Measurements from ENCODE around the gene PP2D1. TPM values are rescaled to one million over a fixed set of nuclear protein-coding genes. Genes with fewer than 3 reads are reported as not detected.

Gene PP2D1
- total RNA-seq, 1 experiment from 2014 or later, result not detected

GRCh38 chr3:19967812-19968211, 44.3 kb downstream of the PP2D1 start:
- H3K9me3 ChIP-seq (ENCODE audit: control insufficient read depth in 1 of 2, insufficient read depth in 1 of 2, low read depth in 1 of 2, low read length in 2 of 2), result no peaks in the 10 kb centered on the region
- H3K9me2 ChIP-seq (ENCODE audit: insufficient read depth), result no peaks in the 10 kb centered on the region
- peaks cover 97% of the 10 kb centered on the region for H3K79me2 ChIP-seq (ENCODE audit: insufficient read depth, low read length)
- BruUV-seq (replicated peaks), result no TSS peak
- DNase-seq (ENCODE audit: low read depth, low spot score) (no peak), ATAC-seq (no peak)
- H3K27ac ChIP-seq (ENCODE audit: low read depth, low read length), result no peak overlapping the region
- no peak overlapping the region for H3K4me3 ChIP-seq (replicated peaks in 1 of 2; ENCODE audit: low read depth in 1 of 2, low read length in 2 of 2)
- intact Hi-C loops (cut with micrococcal nuclease), result no loop called here
- H4K20me1 ChIP-seq (ENCODE audit: insufficient read depth), result 0 out of 2 replicates have a peak, but pooled peaks cover 4% of the 10 kb centered on the region
- RAD21 ChIA-PET (ENCODE audit: low non-redundant PET in 1 of 2, low total read pairs in 2 of 2, uncharacterized antibody in 2 of 2, unreplicated experiment in 2 of 2), result no interaction called here
- no peaks in the 10 kb centered on the region for H3K4me1 ChIP-seq (ENCODE audit: control insufficient read depth in 1 of 2, insufficient read depth in 2 of 2, low read length in 2 of 2)
- POLR2A ChIA-PET, result no interaction called here
- CTCF ChIA-PET, result no interaction called here
- no peaks in the 10 kb centered on the region for H3K36me3 ChIP-seq (ENCODE audit: control insufficient read depth in 1 of 2, insufficient read depth in 2 of 2, low read length in 2 of 2)
- no peak overlapping the region for H3K4me2 ChIP-seq (ENCODE audit: low read length)
- TF ChIP-seq CTCF (IDR thresholded peaks at IDR 0.05 in 2 of 3, conservative IDR thresholded peaks at IDR 0.05 in 1 of 3; ENCODE audit: borderline replicate concordance in 1 of 3, insufficient read depth in 1 of 3, low read depth in 2 of 3, low read length in 2 of 3), result no peak
- TF ChIP-seq ELF1 (IDR thresholded peaks at IDR 0.05; ENCODE audit: borderline replicate concordance, low read depth), result no peak
- no peak for TF ChIP-seq EGR1 (IDR thresholded peaks at IDR 0.05; ENCODE audit: low read depth)
- TF ChIP-seq, protein P1, sequence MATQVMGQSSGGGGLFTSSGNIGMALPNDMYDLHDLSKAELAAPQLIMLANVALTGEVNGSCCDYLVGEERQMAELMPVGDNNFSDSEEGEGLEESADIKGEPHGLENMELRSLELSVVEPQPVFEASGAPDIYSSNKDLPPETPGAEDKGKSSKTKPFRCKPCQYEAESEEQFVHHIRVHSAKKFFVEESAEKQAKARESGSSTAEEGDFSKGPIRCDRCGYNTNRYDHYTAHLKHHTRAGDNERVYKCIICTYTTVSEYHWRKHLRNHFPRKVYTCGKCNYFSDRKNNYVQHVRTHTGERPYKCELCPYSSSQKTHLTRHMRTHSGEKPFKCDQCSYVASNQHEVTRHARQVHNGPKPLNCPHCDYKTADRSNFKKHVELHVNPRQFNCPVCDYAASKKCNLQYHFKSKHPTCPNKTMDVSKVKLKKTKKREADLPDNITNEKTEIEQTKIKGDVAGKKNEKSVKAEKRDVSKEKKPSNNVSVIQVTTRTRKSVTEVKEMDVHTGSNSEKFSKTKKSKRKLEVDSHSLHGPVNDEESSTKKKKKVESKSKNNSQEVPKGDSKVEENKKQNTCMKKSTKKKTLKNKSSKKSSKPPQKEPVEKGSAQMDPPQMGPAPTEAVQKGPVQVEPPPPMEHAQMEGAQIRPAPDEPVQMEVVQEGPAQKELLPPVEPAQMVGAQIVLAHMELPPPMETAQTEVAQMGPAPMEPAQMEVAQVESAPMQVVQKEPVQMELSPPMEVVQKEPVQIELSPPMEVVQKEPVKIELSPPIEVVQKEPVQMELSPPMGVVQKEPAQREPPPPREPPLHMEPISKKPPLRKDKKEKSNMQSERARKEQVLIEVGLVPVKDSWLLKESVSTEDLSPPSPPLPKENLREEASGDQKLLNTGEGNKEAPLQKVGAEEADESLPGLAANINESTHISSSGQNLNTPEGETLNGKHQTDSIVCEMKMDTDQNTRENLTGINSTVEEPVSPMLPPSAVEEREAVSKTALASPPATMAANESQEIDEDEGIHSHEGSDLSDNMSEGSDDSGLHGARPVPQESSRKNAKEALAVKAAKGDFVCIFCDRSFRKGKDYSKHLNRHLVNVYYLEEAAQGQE (IDR thresholded peaks at IDR 0.05; ENCODE audit: low read depth), result no peak
- no peak for TF ChIP-seq JUND (IDR thresholded peaks at IDR 0.05)
- TF ChIP-seq MAX (IDR thresholded peaks at IDR 0.05), result no peak
- no peak for TF ChIP-seq SRF (IDR thresholded peaks at IDR 0.05; ENCODE audit: low read depth)
- TF ChIP-seq CEBPB (IDR thresholded peaks at IDR 0.05; ENCODE audit: low read depth), result no peak
- no peak for TF ChIP-seq EZH2 (IDR thresholded peaks at IDR 0.05)
- TF ChIP-seq ZFX (IDR thresholded peaks at IDR 0.05), result no peak
- no peak for TF ChIP-seq SP1 (IDR thresholded peaks at IDR 0.05; ENCODE audit: low read depth)
- TF ChIP-seq YY1 (IDR thresholded peaks at IDR 0.05; ENCODE audit: extremely low read depth, insufficient replicate concordance, low read depth, low read length), result no peak
- no peak for TF ChIP-seq ZBTB33 (IDR thresholded peaks at IDR 0.05; ENCODE audit: extremely low read depth, insufficient replicate concordance, low read length)
- TF ChIP-seq POLR2AphosphoS5 (IDR thresholded peaks at IDR 0.05; ENCODE audit: low read depth, low read length), result no peak
- TF ChIP-seq ZNF274 (IDR thresholded peaks at IDR 0.05; ENCODE audit: low read depth, low read length), result no peak
- TF ChIP-seq CBX3 (IDR thresholded peaks at IDR 0.05; ENCODE audit: low read depth), result no peak
- TF ChIP-seq RAD21 (IDR thresholded peaks at IDR 0.05; ENCODE audit: low read depth), result no peak
- TF ChIP-seq, protein P2, sequence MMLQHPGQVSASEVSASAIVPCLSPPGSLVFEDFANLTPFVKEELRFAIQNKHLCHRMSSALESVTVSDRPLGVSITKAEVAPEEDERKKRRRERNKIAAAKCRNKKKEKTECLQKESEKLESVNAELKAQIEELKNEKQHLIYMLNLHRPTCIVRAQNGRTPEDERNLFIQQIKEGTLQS (IDR thresholded peaks at IDR 0.05), result no peak
- no peaks in the 10 kb centered on the region for H3K27me3 ChIP-seq (ENCODE audit: insufficient read depth, low read length)
- no peak overlapping the region for H2AFZ ChIP-seq (ENCODE audit: low read depth, low read length, poor library complexity, severe bottlenecking)
- no peak overlapping the region for H3K9ac ChIP-seq (ENCODE audit: low read length)
